Middle frontal gyrus (tissue), 1 donor: ENCODE measurements around the gene MCRS1.
"Not testable (repeated sequence)": the region's sequence is repeated elsewhere in the genome, so short reads cannot be mapped to it uniquely, and the experiment has no call there.

Experiments
- DNase-seq: peaks from one replicate; pipeline ENCODE4 v3.0.0-alpha.2; 2015; ENCODE audit warnings: low spot score; ENCODE audit errors: extremely low spot score

The MCRS1 gene

GRCh38 chr12:49567611-49568441 lies at the start of gene MCRS1:
Gene MCRS1 (minus strand): TSS chr12:49568142. CDS start chr12:49566731, 1,411 bp downstream.
- DNase-seq: peak; percentile 89

- DNase-seq: no peak
Measured at GRCh38 chr12:49616533-49617219, 48.7 kb upstream of the MCRS1 start.

- no peak for DNase-seq
Measured at GRCh38 chr12:49615725-49616124, 47.8 kb upstream of the MCRS1 start.

GRCh38 chr12:49612210-49612609 lies 44.3 kb upstream of the MCRS1 start:
- DNase-seq: no peak

GRCh38 chr12:49610785-49611184 lies 42.8 kb upstream of the MCRS1 start:
- DNase-seq: not testable (repeated sequence)

- DNase-seq: no peak
Measured at GRCh38 chr12:49609875-49610154, 41.9 kb upstream of the MCRS1 start.

- DNase-seq: no peak
Measured at GRCh38 chr12:49609059-49609874, 41.3 kb upstream of the MCRS1 start.

GRCh38 chr12:49605539-49605938 lies 37.6 kb upstream of the MCRS1 start, which contains the start of gene FAM186B:
Gene FAM186B (minus strand): TSS chr12:49605639. CDS start chr12:49605477, 162 bp downstream.
- not testable (repeated sequence) for DNase-seq

- no peak for DNase-seq
Measured at GRCh38 chr12:49604856-49605255, 36.9 kb upstream of the MCRS1 start.

- no peak for DNase-seq
Measured at GRCh38 chr12:49603721-49604120, 35.8 kb upstream of the MCRS1 start.

- no peak for DNase-seq
Measured at GRCh38 chr12:49599961-49600360, 32.0 kb upstream of the MCRS1 start.

GRCh38 chr12:49598527-49598926 lies 30.6 kb upstream of the MCRS1 start:
- DNase-seq: no peak

- no peak for DNase-seq
Measured at GRCh38 chr12:49588721-49589516, 21.0 kb upstream of the MCRS1 start.

GRCh38 chr12:49588281-49588680 lies 20.3 kb upstream of the MCRS1 start:
- no peak for DNase-seq

- DNase-seq: no peak
Measured at GRCh38 chr12:49587174-49587908, 19.4 kb upstream of the MCRS1 start.

- no peak for DNase-seq
Measured at GRCh38 chr12:49585477-49586459, 17.8 kb upstream of the MCRS1 start.

- DNase-seq: no peak
Measured at GRCh38 chr12:49584591-49584990, 16.6 kb upstream of the MCRS1 start.

- DNase-seq: peak; percentile 4
Measured at GRCh38 chr12:49583366-49584094, 15.6 kb upstream of the MCRS1 start.
